OCI-LY1 (cell line): ENCODE data around the gene VAV3.

ENCODE experiments used
- EZH2 ChIP-seq: fragments of 200-600 bp; sonication (generic), shearing (Covaris generic); IDR thresholded peaks from 2 replicates; pipeline ENCODE4 v1.8.0; 2017; ENCODE audit warnings: borderline replicate concordance, mixed run types, mild to moderate bottlenecking, antibody characterized with exemption, low read length, moderate library complexity, mixed read lengths
- TF ChIP-seq, protein P1 (sequence below): fragments of 200-600 bp; sonication (generic), shearing (Covaris generic); IDR thresholded peaks from 2 replicates; pipeline ENCODE4 v1.5.1; 2017; ENCODE audit warnings: mild to moderate bottlenecking, antibody characterized with exemption, low read length, moderate library complexity, mixed read lengths

- TF ChIP-seq, protein P1, sequence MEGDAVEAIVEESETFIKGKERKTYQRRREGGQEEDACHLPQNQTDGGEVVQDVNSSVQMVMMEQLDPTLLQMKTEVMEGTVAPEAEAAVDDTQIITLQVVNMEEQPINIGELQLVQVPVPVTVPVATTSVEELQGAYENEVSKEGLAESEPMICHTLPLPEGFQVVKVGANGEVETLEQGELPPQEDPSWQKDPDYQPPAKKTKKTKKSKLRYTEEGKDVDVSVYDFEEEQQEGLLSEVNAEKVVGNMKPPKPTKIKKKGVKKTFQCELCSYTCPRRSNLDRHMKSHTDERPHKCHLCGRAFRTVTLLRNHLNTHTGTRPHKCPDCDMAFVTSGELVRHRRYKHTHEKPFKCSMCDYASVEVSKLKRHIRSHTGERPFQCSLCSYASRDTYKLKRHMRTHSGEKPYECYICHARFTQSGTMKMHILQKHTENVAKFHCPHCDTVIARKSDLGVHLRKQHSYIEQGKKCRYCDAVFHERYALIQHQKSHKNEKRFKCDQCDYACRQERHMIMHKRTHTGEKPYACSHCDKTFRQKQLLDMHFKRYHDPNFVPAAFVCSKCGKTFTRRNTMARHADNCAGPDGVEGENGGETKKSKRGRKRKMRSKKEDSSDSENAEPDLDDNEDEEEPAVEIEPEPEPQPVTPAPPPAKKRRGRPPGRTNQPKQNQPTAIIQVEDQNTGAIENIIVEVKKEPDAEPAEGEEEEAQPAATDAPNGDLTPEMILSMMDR = no peak
- TF ChIP-seq EZH2 = no peak
Measured at GRCh38 chr1:107588321-107588720, 376.7 kb downstream of the VAV3 start.
